ENCODE data around the gene EVL.

- no peak for TF ChIP-seq CTCF (IDR thresholded peaks at IDR 0.05 in 2 of 3, conservative IDR thresholded peaks at IDR 0.05 in 1 of 3; ENCODE audit: control insufficient read depth in 2 of 3, extremely low read depth in 1 of 3, insufficient read depth in 1 of 3, low read depth in 3 of 3, low read length in 3 of 3)
- TF ChIP-seq TAF1 (IDR thresholded peaks at IDR 0.05; ENCODE audit: borderline replicate concordance, low read depth, low read length) = no peak
- TF ChIP-seq CREB1 (IDR thresholded peaks at IDR 0.05; ENCODE audit: low read depth) = no peak
- no peak for TF ChIP-seq CEBPB (IDR thresholded peaks at IDR 0.05; ENCODE audit: borderline replicate concordance in 1 of 2, low read depth in 2 of 2, low read length in 2 of 2)
- no peak for TF ChIP-seq ZBTB40 (IDR thresholded peaks at IDR 0.05; ENCODE audit: borderline replicate concordance)
- TF ChIP-seq CBX5 (IDR thresholded peaks at IDR 0.05; ENCODE audit: low read depth) = no peak
Observed at GRCh38 chr14:100155756-100156616, 90.8 kb downstream of the EVL start.

All from GM12878 (cell line).